HG03378 (cell line): ENCODE results near the gene PCDHGA9.
"Not testable (repeated sequence)": the region's sequence is repeated elsewhere in the genome, so short reads cannot be mapped to it uniquely, and the experiment has no call there.

Experiments
- ATAC-seq: cut with Tn5 transposase; IDR thresholded peaks from one replicate; pipeline ENCODE4 v1.9.1; 2021; ENCODE audit warnings: mild to moderate bottlenecking, moderate library complexity; ENCODE audit not compliant: unreplicated experiment

The PCDHGA9 gene

DNA sequence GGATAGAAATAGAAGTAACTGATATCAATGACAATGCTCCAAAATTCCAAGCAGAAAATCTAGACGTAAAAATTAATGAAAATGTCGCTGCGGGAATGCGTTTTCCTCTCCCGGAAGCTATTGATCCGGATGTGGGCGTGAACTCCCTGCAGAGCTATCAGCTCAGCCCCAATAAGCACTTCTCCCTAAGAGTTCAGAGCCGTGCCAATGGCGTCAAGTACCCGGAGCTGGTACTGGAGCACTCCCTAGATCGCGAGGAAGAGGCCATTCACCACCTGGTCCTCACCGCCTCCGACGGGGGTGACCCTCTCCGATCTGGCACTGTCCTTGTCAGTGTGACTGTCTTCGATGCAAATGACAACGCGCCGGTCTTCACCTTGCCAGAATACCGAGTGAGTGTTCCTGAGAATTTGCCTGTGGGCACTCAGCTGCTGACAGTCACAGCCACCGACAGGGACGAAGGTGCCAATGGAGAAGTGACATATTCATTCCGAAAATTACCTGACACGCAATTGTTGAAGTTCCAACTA is 11.0 kb downstream of the PCDHGA9 start:
- no peak for ATAC-seq

DNA sequence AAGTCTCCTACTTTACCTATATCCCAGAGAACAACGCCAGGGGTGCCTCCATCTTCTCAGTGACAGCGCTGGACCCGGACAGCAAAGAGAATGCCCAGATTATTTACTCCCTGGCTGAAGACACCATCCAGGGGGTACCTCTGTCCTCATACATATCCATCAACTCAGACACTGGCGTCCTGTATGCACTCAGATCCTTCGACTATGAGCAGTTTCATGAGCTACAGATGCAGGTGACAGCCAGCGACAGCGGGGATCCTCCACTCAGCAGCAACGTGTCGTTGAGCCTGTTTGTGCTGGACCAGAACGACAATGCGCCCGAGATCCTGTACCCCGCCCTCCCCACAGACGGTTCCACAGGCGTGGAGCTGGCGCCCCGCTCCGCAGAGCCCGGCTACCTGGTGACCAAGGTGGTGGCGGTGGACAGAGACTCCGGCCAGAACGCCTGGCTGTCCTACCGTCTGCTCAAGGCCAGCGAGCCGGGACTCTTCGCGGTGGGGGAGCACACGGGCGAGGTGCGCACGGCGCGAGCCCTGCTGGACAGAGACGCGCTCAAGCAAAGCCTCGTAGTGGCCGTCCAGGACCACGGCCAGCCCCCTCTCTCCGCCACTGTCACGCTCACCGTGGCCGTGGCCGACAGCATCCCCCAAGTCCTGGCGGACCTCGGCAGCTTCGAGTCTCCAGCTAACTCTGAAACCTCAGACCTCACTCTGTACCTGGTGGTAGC is 12.1 kb downstream of the PCDHGA9 start:
- ATAC-seq = not testable (repeated sequence)

DNA sequence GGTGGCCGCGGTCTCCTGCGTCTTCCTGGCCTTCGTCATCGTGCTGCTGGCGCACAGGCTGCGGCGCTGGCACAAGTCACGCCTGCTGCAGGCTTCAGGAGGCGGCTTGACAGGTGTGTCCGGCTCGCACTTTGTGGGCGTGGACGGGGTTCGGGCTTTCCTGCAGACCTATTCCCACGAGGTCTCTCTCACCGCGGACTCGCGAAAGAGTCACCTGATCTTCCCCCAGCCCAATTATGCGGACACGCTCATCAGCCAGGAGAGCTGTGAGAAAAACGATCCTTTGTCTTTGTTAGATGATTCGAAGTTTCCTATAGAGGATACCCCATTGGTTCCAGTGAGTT is 12.7 kb downstream of the PCDHGA9 start:
- ATAC-seq = not testable (repeated sequence)

DNA sequence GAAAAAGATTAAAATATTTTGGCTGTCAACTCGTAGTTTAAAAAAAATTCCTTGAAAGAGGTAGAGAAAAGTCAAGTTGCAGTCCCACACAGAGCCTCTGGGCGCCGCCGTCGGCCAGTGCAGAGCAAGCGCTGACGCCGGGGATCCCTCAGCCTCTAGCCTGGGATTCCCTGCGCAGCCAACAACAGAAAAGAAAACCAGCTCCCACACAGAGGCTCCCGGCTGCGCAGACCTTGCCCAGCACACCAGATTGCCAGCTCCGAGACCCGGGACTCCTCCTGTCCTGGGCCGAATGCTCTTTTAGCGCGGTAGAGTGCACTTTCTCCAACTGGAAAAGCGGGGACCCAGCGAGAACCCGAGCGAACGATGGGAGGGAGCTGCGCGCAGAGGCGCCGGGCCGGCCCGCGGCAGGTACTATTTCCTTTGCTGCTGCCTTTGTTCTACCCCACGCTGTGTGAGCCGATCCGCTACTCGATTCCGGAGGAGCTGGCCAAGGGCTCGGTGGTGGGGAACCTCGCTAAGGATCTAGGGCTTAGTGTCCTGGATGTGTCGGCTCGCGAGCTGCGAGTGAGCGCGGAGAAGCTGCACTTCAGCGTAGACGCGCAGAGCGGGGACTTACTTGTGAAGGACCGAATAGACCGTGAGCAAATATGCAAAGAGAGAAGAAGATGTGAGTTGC is 15.1 kb downstream of the PCDHGA9 start, which contains the start of gene PCDHGB7:
Gene PCDHGB7 (plus strand): TSS at position 184 of the 679 bp plus-strand sequence. CDS start 183 bp downstream, at position 367.
- peak; percentile 71 for ATAC-seq

DNA sequence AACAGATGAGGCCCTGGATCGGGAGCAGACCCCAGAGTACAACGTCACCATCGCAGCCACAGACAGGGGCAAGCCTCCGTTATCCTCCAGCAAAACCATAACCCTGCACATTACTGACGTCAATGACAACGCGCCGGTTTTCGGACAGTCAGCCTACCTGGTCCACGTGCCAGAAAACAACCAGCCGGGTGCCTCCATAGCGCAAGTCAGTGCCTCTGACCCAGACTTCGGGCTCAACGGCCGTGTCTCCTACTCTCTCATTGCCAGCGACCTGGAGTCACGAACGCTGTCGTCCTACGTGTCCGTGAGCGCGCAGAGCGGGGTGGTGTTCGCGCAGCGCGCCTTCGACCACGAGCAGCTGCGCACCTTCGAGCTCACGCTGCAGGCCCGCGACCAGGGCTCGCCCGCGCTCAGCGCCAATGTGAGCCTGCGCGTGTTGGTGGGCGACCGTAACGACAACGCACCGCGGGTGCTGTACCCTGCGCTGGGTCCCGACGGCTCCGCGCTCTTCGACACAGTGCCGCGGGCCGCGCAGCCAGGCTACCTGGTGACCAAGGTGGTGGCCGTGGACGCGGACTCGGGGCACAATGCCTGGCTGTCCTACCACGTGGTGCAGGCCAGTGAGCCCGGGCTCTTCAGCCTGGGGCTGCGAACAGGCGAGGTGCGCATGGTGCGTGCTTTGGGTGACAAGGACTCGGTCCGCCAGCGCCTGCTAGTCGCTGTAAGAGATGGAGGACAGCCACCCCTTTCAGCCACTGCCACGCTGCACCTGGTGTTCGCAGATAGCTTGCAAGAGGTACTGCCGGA is 16.7 kb downstream of the PCDHGA9 start:
- no peak for ATAC-seq

DNA sequence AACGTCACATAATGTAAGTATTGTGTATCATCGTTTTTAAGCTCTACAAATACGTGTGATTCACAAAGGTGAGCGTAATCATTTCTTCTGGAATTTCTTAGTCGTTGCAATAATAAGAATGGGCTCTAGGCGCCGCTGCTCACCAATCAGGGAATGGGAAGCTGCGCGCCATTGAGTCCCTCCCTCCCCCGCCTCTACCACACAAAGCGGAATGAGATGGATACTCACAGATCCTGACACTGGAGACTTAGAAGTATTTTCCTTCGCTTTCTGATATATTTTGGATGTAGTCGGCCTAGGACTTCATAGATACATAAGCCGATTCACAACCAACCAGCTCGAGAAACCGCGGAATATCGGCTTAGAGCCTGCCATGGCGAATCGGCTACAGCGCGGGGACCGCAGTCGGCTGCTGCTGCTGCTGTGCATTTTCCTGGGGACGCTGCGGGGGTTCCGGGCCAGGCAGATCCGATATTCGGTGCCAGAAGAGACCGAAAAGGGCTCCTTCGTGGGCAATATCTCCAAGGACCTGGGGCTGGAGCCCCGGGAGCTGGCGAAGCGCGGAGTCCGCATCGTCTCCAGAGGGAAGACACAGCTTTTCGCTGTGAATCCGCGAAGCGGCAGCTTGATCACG is 18.4 kb downstream of the PCDHGA9 start, which contains the start of gene PCDHGA11:
Gene PCDHGA11 (plus strand): TSS at position 197 of the 634 bp plus-strand sequence. CDS start 177 bp downstream, at position 374.
- ATAC-seq = peak; percentile 50

DNA sequence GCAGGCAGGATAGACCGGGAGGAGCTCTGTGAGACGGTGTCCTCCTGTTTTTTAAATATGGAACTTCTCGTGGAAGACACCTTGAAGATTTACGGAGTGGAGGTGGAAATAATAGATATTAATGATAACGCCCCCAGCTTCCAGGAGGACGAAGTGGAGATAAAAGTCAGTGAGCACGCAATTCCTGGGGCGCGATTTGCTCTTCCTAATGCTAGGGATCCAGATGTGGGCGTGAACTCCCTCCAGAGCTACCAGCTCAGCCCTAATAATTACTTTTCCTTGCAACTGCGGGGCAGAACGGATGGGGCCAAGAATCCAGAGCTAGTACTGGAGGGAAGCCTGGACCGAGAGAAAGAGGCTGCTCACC is 18.9 kb downstream of the PCDHGA9 start:
- ATAC-seq = no peak

DNA sequence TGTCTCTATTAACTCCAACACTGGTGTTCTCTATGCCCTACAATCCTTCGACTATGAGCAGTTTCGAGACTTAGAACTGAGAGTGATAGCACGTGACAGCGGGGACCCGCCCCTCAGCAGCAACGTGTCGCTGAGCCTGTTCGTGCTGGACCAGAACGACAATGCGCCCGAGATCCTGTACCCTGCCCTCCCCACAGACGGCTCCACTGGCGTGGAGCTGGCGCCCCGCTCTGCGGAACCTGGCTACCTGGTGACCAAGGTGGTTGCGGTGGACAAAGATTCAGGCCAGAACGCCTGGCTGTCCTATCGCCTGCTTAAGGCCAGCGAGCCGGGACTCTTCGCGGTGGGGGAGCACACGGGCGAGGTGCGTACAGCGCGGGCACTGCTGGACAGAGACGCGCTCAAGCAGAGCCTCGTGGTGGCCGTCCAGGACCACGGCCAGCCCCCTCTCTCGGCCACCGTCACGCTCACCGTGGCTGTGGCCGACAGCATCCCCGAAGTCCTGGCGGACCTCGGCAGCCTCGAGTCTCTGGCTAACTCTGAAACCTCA is 20.2 kb downstream of the PCDHGA9 start:
- no peak for ATAC-seq

DNA sequence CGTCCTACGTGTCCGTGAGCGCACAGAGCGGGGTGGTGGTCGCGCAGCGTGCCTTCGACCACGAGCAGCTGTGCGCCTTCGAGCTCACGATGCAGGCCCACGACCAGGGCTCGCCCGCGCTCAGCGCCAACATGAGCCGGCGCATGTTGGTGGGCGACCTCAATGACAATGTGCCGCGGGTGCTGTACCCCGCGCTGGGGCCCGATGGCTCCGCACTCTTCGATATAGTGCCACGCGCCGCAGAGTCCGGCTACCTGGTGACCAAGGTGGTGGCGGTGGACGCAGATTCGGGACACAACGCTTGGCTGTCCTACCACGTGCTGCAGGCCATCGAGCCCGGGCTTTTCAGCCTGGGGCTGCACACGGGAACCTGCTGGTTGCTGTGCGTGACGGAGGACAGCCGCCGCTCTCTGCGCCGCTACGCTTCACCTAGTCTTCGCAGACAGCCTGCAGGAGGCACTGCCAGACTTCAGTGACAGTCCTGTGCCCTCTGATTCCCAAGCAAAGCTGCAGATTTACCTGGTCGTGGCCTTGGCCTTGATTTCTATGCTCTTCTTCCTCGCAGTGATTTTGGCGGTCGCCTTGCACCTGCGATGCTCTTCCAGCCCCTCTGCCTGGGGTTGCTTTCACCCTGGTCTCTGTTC is 25.3 kb downstream of the PCDHGA9 start:
- ATAC-seq = no peak

DNA sequence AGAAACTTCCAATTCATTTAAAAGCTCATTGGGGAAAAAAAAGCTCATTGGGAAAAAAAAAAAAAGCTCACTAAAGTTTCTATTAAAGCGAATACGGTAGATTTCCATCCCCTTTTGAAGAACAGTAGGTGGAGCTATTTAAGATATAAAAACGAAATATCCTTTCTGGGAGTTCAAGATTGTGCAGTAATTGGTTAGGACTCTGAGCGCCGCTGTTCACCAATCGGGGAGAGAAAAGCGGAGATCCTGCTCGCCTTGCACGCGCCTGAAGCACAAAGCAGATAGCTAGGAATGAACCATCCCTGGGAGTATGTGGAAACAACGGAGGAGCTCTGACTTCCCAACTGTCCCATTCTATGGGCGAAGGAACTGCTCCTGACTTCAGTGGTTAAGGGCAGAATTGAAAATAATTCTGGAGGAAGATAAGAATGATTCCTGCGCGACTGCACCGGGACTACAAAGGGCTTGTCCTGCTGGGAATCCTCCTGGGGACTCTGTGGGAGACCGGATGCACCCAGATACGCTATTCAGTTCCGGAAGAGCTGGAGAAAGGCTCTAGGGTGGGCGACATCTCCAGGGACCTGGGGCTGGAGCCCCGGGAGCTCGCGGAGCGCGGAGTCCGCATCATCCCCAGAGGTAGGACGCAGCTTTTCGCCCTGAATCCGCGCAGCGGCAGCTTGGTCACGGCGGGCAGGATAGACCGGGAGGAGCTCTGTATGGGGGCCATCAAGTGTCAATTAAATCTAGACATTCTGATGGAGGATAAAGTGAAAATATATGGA is 27.9 kb downstream of the PCDHGA9 start, which contains the start of gene PCDHGA12:
Gene PCDHGA12 (plus strand): TSS at position 176 of the 782 bp plus-strand sequence. CDS start 253 bp downstream, at position 429.
- ATAC-seq = peak; percentile 93

DNA sequence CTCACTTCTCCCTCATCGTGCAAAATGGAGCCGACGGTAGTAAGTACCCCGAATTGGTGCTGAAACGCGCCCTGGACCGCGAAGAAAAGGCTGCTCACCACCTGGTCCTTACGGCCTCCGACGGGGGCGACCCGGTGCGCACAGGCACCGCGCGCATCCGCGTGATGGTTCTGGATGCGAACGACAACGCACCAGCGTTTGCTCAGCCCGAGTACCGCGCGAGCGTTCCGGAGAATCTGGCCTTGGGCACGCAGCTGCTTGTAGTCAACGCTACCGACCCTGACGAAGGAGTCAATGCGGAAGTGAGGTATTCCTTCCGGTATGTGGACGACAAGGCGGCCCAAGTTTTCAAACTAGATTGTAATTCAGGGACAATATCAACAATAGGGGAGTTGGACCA is 28.7 kb downstream of the PCDHGA9 start:
- no peak for ATAC-seq

DNA sequence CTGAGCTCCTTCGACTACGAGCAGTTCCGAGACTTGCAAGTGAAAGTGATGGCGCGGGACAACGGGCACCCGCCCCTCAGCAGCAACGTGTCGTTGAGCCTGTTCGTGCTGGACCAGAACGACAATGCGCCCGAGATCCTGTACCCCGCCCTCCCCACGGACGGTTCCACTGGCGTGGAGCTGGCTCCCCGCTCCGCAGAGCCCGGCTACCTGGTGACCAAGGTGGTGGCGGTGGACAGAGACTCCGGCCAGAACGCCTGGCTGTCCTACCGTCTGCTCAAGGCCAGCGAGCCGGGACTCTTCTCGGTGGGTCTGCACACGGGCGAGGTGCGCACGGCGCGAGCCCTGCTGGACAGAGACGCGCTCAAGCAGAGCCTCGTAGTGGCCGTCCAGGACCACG is 29.7 kb downstream of the PCDHGA9 start:
- not testable (repeated sequence) for ATAC-seq

DNA sequence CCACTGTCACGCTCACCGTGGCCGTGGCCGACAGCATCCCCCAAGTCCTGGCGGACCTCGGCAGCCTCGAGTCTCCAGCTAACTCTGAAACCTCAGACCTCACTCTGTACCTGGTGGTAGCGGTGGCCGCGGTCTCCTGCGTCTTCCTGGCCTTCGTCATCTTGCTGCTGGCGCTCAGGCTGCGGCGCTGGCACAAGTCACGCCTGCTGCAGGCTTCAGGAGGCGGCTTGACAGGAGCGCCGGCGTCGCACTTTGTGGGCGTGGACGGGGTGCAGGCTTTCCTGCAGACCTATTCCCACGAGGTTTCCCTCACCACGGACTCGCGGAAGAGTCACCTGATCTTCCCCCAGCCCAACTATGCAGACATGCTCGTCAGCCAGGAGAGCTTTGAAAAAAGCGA is 30.1 kb downstream of the PCDHGA9 start:
- not testable (repeated sequence) for ATAC-seq

DNA sequence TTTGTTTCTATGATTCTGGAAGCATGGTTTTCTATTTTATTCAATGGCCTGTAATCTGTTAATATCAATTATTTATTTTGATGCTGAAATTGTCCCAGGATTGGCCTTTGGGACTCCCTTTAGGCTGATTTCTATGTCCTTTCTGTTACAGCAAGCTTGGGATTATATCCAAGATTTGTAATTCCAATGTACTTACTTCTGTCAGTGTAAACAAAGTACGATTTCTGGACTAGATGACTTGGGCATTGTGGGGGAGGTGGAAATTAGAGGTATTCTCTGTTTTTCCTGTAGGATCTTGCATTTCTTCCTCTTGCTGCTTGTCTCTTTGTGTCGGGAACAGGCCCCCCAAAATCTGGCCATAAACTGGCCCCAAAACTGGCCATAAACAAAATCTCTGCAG is 31.4 kb downstream of the PCDHGA9 start:
- ATAC-seq = no peak

DNA sequence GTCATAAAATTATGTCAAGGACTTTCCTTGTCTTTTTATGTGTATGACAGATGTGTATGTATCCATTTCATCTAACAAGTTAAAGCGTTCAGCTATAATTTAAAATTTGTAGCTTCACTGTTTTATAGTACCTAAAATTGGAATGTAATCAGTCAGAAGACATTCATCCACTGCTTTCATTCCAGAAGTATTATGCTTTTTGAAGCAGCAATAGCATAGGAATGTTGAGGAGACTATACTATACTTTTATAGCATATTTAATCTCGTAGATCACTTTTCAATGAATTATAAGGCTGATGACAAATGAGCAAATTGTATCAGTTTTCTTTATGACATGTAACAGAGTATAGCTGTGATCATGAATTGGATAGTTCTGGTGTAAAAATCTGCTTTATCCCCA is 34.6 kb downstream of the PCDHGA9 start:
- no peak for ATAC-seq

DNA sequence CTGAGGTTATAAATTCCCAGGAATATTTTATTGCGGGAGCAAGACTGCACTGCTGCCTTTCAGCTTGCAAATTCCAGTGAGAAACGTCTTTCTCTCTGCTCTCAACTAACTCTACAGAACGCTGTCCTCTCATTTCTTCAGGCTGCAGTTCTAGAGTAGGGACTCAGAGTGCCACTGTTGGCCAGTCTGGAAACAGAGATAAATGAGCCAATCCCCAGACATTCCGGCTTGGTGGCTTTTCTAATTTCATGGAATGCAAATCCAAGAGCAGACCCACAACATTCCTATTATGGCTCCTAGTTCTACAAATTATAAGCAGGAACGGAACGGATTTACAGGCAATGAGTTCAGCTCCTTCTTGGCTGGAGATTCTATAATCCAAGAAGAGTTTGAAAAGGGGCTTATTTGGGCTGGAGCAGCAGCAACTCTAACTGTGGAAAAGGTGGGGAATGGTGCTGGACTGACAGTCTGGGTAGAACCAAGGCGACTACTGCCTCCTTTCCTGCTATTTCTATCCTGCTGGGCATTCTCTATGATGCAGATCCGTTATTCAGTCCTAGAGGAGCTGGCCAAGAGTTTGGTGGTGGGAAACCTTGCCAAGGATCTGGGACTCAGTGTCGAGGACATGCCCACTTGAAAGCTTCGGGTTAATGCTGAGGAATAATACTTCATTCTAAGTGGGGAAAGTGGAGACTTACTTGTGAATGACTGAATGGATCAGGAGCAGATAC is 37.0 kb downstream of the PCDHGA9 start:
- no peak for ATAC-seq

DNA sequence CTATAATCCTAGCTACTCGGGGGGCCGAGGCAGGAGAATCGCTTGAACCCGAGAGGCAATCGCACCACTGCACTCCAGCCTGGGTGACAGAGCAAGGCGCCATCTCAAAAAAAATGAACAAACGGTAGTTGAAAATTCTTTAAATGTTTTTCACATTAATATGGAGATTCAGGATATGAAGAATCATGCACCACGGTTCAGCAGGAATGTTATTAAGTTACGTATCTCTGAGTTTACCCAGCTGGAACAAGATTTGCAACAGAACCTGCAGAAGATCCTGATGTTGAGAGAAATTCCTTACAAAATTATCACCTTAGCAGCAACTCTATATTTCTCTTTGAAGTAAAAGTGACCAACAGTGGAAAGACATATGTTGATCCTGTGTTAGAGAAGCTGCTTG is 37.8 kb downstream of the PCDHGA9 start:
- ATAC-seq = no peak

DNA sequence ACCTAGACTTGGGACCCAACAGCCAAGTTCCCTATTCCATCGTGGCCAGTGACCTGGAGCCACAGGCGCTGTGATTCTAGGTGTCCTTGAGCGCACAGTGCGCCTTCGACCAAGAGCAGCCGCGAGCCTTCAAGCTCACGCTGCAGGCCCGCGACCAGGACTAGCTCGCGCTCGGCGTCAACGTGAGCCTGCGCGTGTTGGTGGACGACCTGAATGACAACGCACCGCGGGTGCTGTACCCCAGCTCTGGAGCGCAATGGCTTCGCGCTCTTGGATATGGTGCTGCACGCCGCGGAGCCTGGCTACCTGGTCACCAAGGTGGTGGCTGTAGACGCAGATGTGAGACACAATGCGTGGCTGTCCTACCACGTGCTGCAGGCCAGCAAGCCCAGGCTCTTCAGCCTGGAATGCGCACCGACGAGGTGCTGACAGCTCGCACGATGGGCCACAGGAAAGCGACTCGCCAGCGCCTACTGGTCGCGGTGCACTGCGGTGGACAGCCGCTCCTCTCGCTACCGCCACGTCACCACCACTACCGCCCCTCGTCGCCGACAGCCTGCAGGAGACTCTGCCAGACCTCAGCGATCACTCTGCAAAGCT is 39.1 kb downstream of the PCDHGA9 start:
- no peak for ATAC-seq
